Loucy (cell line): ENCODE data around the gene TIGD4.

Experiments
- H2AFZ ChIP-seq: fragments of 200-600 bp; sonication (generic); 2 replicates; pipeline ENCODE4 v1.6.0; 2016; ENCODE audit warnings: antibody characterized with exemption, mild to moderate bottlenecking, low read length, moderate library complexity
- H3F3A ChIP-seq: fragments of 200-600 bp; 2 replicates; pipeline ENCODE4 v1.6.0; 2016; ENCODE audit warnings: antibody characterized with exemption, low read depth, mild to moderate bottlenecking
- H3K27me3 ChIP-seq: fragments of 200-600 bp; sonication (generic); 2 replicates; pipeline ENCODE4 v1.6.1; 2014; ENCODE audit warnings: low read length, mild to moderate bottlenecking; ENCODE audit not compliant: insufficient read depth, poor library complexity, severe bottlenecking
- H3K36me3 ChIP-seq: fragments of 200-600 bp; sonication (generic); 2 replicates; pipeline ENCODE4 v1.6.1; 2016; ENCODE audit warnings: low read length; ENCODE audit not compliant: insufficient read depth
- H3K4me1 ChIP-seq: fragments of 200-600 bp; sonication (generic); 2 replicates; pipeline ENCODE4 v1.5.1; 2014; ENCODE audit warnings: low read length, mild to moderate bottlenecking; ENCODE audit not compliant: insufficient read depth, poor library complexity, severe bottlenecking
- H3K4me2 ChIP-seq: fragments of 200-600 bp; sonication (generic); 2 replicates; pipeline ENCODE4 v1.6.0; 2014; ENCODE audit warnings: antibody characterized with exemption, low read length, low read depth, mild to moderate bottlenecking; ENCODE audit not compliant: poor library complexity, severe bottlenecking
- H3K4me3 ChIP-seq: fragments of 200-600 bp; sonication (generic); 2 replicates; pipeline ENCODE4 v1.5.1; 2014; ENCODE audit warnings: low read length, mild to moderate bottlenecking, mixed read lengths; ENCODE audit not compliant: poor library complexity, severe bottlenecking
- H3K79me2 ChIP-seq: fragments of 200-600 bp; sonication (generic); 2 replicates; pipeline ENCODE4 v1.6.1; 2014; ENCODE audit warnings: low read length; ENCODE audit not compliant: insufficient read depth
- H3K9ac ChIP-seq: fragments of 200-600 bp; sonication (generic); 2 replicates; pipeline ENCODE4 v1.6.0; 2014; ENCODE audit warnings: mild to moderate bottlenecking, low read depth, low read length, moderate library complexity; ENCODE audit not compliant: poor library complexity, severe bottlenecking
- H3K9me2 ChIP-seq: fragments of 200-600 bp; sonication (generic); replicated peaks from 2 replicates; pipeline ENCODE4 v1.6.1; 2016; ENCODE audit warnings: low read depth, low read length, mixed read lengths
- H3K9me3 ChIP-seq: fragments of 200-600 bp; sonication (generic); 2 replicates; pipeline ENCODE4 v1.6.1; 2014; ENCODE audit warnings: mild to moderate bottlenecking, antibody characterized with exemption, low read length, low read depth; ENCODE audit not compliant: insufficient read depth
- H4K20me1 ChIP-seq: fragments of 200-600 bp; sonication (generic); 2 replicates; pipeline ENCODE4 v1.6.0; 2014; ENCODE audit warnings: antibody characterized with exemption, low read length, mild to moderate bottlenecking; ENCODE audit not compliant: insufficient read depth, poor library complexity, severe bottlenecking
- EZH2phosphoT487 ChIP-seq: fragments of 200-600 bp; IDR thresholded peaks from 2 replicates; pipeline ENCODE4 v1.6.1; 2018; ENCODE audit warnings: antibody characterized with exemption, mild to moderate bottlenecking, moderate library complexity, borderline replicate concordance
- TF ChIP-seq, protein P1 (sequence below): fragments of 200-600 bp; sonication (generic); conservative IDR thresholded peaks from 2 replicates; pipeline ENCODE4 v1.5.1; 2014; ENCODE audit warnings: mild to moderate bottlenecking, antibody characterized with exemption, low read length

The TIGD4 gene

DNA sequence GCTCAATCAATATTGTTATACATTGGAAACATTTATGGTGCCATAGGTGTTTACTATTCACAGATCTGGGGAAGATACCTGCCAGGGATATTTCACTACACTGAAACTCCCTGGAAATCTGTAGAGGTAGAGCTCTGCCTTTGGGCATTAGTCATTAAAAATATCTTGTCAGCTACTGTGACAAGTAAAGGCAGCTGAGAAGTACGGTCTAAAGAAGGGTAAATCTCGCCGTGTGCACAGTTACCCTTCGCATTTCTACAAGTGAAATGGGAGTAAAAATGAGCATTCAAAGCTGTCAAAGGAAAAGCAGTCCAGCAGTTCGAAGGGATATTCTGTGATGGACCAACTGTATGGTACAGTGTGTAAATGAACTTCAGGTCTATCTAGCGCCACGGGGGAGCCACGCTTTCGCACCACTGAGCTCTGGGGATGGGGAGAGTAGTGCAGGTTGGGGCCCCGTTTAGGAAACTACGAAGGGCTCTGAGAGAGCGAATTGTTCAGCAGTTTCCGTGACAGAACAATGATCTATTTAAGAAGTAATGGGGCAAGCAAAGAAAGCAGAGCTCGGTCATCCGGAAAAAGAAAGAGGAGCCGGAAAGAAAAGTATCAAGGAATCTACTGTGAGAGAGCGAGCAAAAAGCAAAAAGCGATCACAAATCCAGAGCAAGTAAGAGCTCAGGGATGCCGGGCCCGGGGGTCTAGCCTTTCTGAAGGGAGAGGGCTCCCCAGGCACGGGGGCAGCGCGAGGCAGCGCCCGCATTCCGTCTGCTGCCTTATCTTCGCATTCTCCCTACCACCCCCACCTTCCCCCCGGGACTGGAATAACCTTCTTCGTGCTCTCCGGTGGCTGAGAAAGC lies 646 bp downstream of the TIGD4 start:
- Histone ChIP-seq H3K27me3 (no peaks in the 10 kb centered on the region), H3K9me3 (no peaks in the 10 kb centered on the region), H3K4me2 (peak overlapping the region; percentile 86), H3F3A (no peaks in the 10 kb centered on the region), H3K9ac (peak overlapping the region; percentile 85), H3K36me3 (no peaks in the 10 kb centered on the region), H3K4me3 (peak overlapping the region; percentile 94), H4K20me1 (peaks cover 30% of the 10 kb centered on the region), H2AFZ (peak overlapping the region; percentile 96), H3K9me2 (no peaks in the 10 kb centered on the region), H3K4me1 (peaks cover 54% of the 10 kb centered on the region), H3K79me2 (peaks cover 50% of the 10 kb centered on the region)
- no peak for TF ChIP-seq EZH2phosphoT487
- TF ChIP-seq, protein P1, sequence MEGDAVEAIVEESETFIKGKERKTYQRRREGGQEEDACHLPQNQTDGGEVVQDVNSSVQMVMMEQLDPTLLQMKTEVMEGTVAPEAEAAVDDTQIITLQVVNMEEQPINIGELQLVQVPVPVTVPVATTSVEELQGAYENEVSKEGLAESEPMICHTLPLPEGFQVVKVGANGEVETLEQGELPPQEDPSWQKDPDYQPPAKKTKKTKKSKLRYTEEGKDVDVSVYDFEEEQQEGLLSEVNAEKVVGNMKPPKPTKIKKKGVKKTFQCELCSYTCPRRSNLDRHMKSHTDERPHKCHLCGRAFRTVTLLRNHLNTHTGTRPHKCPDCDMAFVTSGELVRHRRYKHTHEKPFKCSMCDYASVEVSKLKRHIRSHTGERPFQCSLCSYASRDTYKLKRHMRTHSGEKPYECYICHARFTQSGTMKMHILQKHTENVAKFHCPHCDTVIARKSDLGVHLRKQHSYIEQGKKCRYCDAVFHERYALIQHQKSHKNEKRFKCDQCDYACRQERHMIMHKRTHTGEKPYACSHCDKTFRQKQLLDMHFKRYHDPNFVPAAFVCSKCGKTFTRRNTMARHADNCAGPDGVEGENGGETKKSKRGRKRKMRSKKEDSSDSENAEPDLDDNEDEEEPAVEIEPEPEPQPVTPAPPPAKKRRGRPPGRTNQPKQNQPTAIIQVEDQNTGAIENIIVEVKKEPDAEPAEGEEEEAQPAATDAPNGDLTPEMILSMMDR, result no peak

DNA sequence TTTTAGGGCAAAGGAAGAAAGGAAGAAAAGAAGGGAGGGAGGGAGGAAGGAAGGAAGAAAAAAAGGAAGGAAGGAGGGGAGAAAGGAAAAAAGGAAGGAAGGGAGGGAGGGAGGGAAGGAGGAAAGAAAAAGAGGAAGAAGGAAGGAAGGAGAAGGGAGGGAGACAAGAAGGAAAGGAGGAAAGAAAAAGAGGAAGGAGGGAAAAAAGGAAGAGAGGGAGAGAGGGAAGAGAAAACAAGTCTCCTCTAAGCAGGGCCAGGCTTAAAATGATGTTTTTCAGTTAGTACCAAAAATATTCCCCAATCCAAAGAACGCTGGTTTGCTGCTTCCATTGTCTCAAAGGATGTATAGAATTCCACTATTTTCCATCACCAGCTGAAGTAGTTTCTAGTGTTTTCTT lies 2.0 kb downstream of the TIGD4 start:
- no peak overlapping the region for H3K4me2 ChIP-seq
- H3K27me3 ChIP-seq, result no peaks in the 10 kb centered on the region
- peaks cover 36% of the 10 kb centered on the region for H3K79me2 ChIP-seq
- H3K9me2 ChIP-seq, result no peaks in the 10 kb centered on the region
- no peak overlapping the region for H3K4me3 ChIP-seq
- TF ChIP-seq, protein P1, result no peak
- no peak for TF ChIP-seq EZH2phosphoT487
- H3K36me3 ChIP-seq, result no peaks in the 10 kb centered on the region
- no peaks in the 10 kb centered on the region for H3F3A ChIP-seq
- H3K4me1 ChIP-seq, result peaks cover 53% of the 10 kb centered on the region
- no peak overlapping the region for H2AFZ ChIP-seq
- no peak overlapping the region for H3K9ac ChIP-seq
- H4K20me1 ChIP-seq, result peaks cover 20% of the 10 kb centered on the region
- no peaks in the 10 kb centered on the region for H3K9me3 ChIP-seq

DNA sequence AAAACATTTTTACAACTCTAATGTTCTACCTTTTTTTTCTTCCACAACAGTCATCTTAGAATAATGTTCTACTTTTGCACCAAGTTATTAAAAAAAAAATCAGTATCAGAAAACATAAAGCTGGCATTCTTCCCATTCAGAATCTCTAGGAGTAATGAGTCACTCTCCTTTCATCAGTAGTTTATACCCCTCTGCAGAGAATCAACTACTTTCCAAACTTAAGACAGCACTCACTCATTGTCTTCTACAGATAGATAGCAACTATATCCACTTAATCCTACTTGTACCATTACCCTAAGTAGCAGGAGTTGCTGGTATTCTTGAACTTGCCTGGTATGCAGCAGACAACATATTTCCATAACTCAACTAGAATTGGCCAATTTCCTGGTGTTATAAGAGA lies 3.2 kb downstream of the TIGD4 start:
- no peaks in the 10 kb centered on the region for H3K36me3 ChIP-seq
- TF ChIP-seq EZH2phosphoT487, result no peak
- TF ChIP-seq, protein P1, result no peak
- no peaks in the 10 kb centered on the region for H3F3A ChIP-seq
- H3K4me2 ChIP-seq, result no peak overlapping the region
- no peak overlapping the region for H3K4me3 ChIP-seq
- H3K4me1 ChIP-seq, result peaks cover 53% of the 10 kb centered on the region
- H4K20me1 ChIP-seq, result peaks cover 8% of the 10 kb centered on the region
- H3K9me3 ChIP-seq, result no peaks in the 10 kb centered on the region
- H3K9ac ChIP-seq, result no peak overlapping the region
- H2AFZ ChIP-seq, result no peak overlapping the region
- no peaks in the 10 kb centered on the region for H3K27me3 ChIP-seq
- H3K9me2 ChIP-seq, result no peaks in the 10 kb centered on the region
- peaks cover 25% of the 10 kb centered on the region for H3K79me2 ChIP-seq
